Mesendoderm (in vitro differentiated cells): Measurements from ENCODE around the gene QKI.

Source experiments
- DNase-seq: peaks from one replicate; pipeline ENCODE4 v3.0.0; 2013
- H2AK5ac ChIP-seq: 2 replicates; pipeline ENCODE4 v1.6.1; 2013; ENCODE audit warnings: low read length, inconsistent platforms
- H2BK120ac ChIP-seq: 2 replicates; pipeline ENCODE4 v1.6.1; 2013; ENCODE audit warnings: low read depth, mild to moderate bottlenecking, low read length, moderate library complexity, mixed read lengths
- H2BK15ac ChIP-seq: replicated peaks from 2 replicates; pipeline ENCODE4 v1.6.1; 2013; ENCODE audit warnings: low read depth, mild to moderate bottlenecking, moderate library complexity
- H2BK5ac ChIP-seq: 2 replicates; pipeline ENCODE4 v1.6.1; 2013; ENCODE audit warnings: low read length, inconsistent platforms
- H3K18ac ChIP-seq: 2 replicates; pipeline ENCODE4 v1.6.1; 2013; ENCODE audit warnings: mild to moderate bottlenecking, low read length, mixed read lengths
- H3K23ac ChIP-seq: one replicate; pipeline ENCODE4 v1.6.1; 2013; ENCODE audit warnings: low read length
- H3K27ac ChIP-seq: 2 replicates; pipeline ENCODE4 v1.5.1; 2013; ENCODE audit warnings: low read depth, mild to moderate bottlenecking, inconsistent platforms, low read length, moderate library complexity
- H3K27me3 ChIP-seq: 2 replicates; pipeline ENCODE4 v1.6.1; 2013; ENCODE audit warnings: low read length, control low read depth, mild to moderate bottlenecking, inconsistent platforms; ENCODE audit not compliant: insufficient read depth, poor library complexity
- H3K36me3 ChIP-seq: 2 replicates; pipeline ENCODE4 v1.6.1; 2013; ENCODE audit warnings: low read length, inconsistent platforms; ENCODE audit not compliant: control insufficient read depth, insufficient read depth
- H3K4ac ChIP-seq: one replicate; pipeline ENCODE4 v1.6.1; 2013; ENCODE audit warnings: low read depth, mild to moderate bottlenecking, low read length, moderate library complexity
- H3K4me1 ChIP-seq: 2 replicates; pipeline ENCODE4 v1.6.1; 2013; ENCODE audit warnings: low read depth, low read length, inconsistent platforms; ENCODE audit not compliant: control insufficient read depth
- H3K4me2 ChIP-seq: 2 replicates; pipeline ENCODE4 v1.6.1; 2013; ENCODE audit warnings: low read length
- H3K4me3 ChIP-seq: 2 replicates; pipeline ENCODE4 v1.5.1; 2013; ENCODE audit warnings: mild to moderate bottlenecking, low read length
- H3K56ac ChIP-seq: one replicate; pipeline ENCODE4 v1.6.1; 2013; ENCODE audit warnings: low read length
- H3K79me1 ChIP-seq: 2 replicates; pipeline ENCODE4 v1.6.1; 2013; ENCODE audit warnings: low read length, inconsistent platforms
- H3K79me2 ChIP-seq: 2 replicates; pipeline ENCODE4 v1.6.1; 2013; ENCODE audit warnings: mild to moderate bottlenecking, low read length; ENCODE audit not compliant: control insufficient read depth, insufficient read depth
- H3K9ac ChIP-seq: 2 replicates; pipeline ENCODE4 v1.6.1; 2013; ENCODE audit warnings: low read length, inconsistent platforms
- H4K5ac ChIP-seq: one replicate; pipeline ENCODE4 v1.6.1; 2013; ENCODE audit warnings: low read length
- H4K8ac ChIP-seq: one replicate; pipeline ENCODE4 v1.6.1; 2013; ENCODE audit warnings: low read depth, mild to moderate bottlenecking, control low read depth, low read length, moderate library complexity
- WGBS: extraction: QIAGEN DNeasy Blood & Tissue Kit; methylation state at CpG from one replicate; pipeline ENCODE4 v1.1.7; 2013; ENCODE audit warnings: low lambda C conversion rate, missing lambda C conversion rate; ENCODE audit not compliant: insufficient coverage; ENCODE audit errors: extremely low coverage; 5-methylcytosine and 5-hydroxymethylcytosine counted together

QKI gene

GRCh38 chr6:163571730-163572129 is 157.2 kb downstream of the QKI start:
- no peak overlapping the region for H2BK120ac ChIP-seq
- no peak overlapping the region for H2AK5ac ChIP-seq
- H3K23ac ChIP-seq, result no peak overlapping the region
- H3K4me1 ChIP-seq, result no peaks in the 10 kb centered on the region
- H2BK15ac ChIP-seq, result no peak overlapping the region
- H3K18ac ChIP-seq, result no peak overlapping the region
- no peaks in the 10 kb centered on the region for H3K79me1 ChIP-seq
- H4K5ac ChIP-seq, result no peak overlapping the region
- no peak overlapping the region for H3K4me3 ChIP-seq
- no peaks in the 10 kb centered on the region for H3K79me2 ChIP-seq
- H3K4me2 ChIP-seq, result no peak overlapping the region
- H3K9ac ChIP-seq, result no peak overlapping the region
- H3K27ac ChIP-seq, result no peak overlapping the region
- WGBS, result no CpG with 5 or more reads among the region's 2 CpGs
- DNase-seq, result no peak
- peaks cover 1% of the 10 kb centered on the region for H3K36me3 ChIP-seq
- H3K56ac ChIP-seq, result no peak overlapping the region
- no peaks in the 10 kb centered on the region for H3K27me3 ChIP-seq
- no peak overlapping the region for H4K8ac ChIP-seq
- H2BK5ac ChIP-seq, result no peak overlapping the region
- H3K4ac ChIP-seq, result no peak overlapping the region

DNA sequence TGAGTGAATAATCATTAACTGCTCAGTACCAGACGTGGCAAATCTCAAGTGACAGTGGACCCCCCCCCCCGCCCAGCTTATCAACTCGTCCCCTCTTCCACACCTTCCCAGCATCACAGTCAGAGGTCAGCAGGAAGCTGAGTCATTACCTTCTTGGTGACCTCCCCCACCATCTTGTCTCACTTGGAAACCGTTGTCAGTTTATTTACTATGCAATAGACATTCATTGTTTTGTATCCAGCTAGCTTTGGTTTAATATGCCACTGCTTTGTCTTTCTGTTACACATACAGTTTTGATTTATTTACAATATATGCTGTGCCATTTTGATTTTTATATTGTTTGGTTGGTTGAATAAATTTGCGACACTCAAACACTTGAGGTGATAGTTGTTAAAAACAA is 158.1 kb downstream of the QKI start:
- peak; percentile 96 for DNase-seq
- H2BK15ac ChIP-seq, result no peak overlapping the region
- H4K5ac ChIP-seq, result no peak overlapping the region
- H3K18ac ChIP-seq, result no peak overlapping the region
- no peaks in the 10 kb centered on the region for H3K4me1 ChIP-seq
- no peak overlapping the region for H3K9ac ChIP-seq
- peaks cover 1% of the 10 kb centered on the region for H3K36me3 ChIP-seq
- no peak overlapping the region for H2BK5ac ChIP-seq
- H3K56ac ChIP-seq, result no peak overlapping the region
- no peak overlapping the region for H3K23ac ChIP-seq
- no peak overlapping the region for H2AK5ac ChIP-seq
- H3K4me3 ChIP-seq, result no peak overlapping the region
- no peak overlapping the region for H3K4me2 ChIP-seq
- H3K27ac ChIP-seq, result no peak overlapping the region
- H3K4ac ChIP-seq, result no peak overlapping the region
- H2BK120ac ChIP-seq, result no peak overlapping the region
- H3K79me1 ChIP-seq, result no peaks in the 10 kb centered on the region
- WGBS, result no CpG with 5 or more reads among the region's 5 CpGs
- H4K8ac ChIP-seq, result no peak overlapping the region
- H3K79me2 ChIP-seq, result no peaks in the 10 kb centered on the region
- H3K27me3 ChIP-seq, result no peaks in the 10 kb centered on the region

GRCh38 chr6:163573503-163574179 is 159.1 kb downstream of the QKI start:
- no peak overlapping the region for H4K8ac ChIP-seq
- no CpG with 5 or more reads among the region's 4 CpGs for WGBS
- no peaks in the 10 kb centered on the region for H3K27me3 ChIP-seq
- no peak overlapping the region for H3K4ac ChIP-seq
- H3K4me3 ChIP-seq, result no peak overlapping the region
- no peak overlapping the region for H2BK5ac ChIP-seq
- no peak overlapping the region for H2AK5ac ChIP-seq
- no peak overlapping the region for H2BK120ac ChIP-seq
- H3K79me2 ChIP-seq, result no peaks in the 10 kb centered on the region
- no peaks in the 10 kb centered on the region for H3K79me1 ChIP-seq
- no peak overlapping the region for H2BK15ac ChIP-seq
- no peaks in the 10 kb centered on the region for H3K4me1 ChIP-seq
- no peak overlapping the region for H3K18ac ChIP-seq
- H3K36me3 ChIP-seq, result peaks cover 1% of the 10 kb centered on the region
- no peak overlapping the region for H3K23ac ChIP-seq
- H4K5ac ChIP-seq, result no peak overlapping the region
- H3K27ac ChIP-seq, result no peak overlapping the region
- DNase-seq, result peak; percentile 42
- H3K56ac ChIP-seq, result no peak overlapping the region
- H3K9ac ChIP-seq, result no peak overlapping the region
- H3K4me2 ChIP-seq, result no peak overlapping the region

DNA sequence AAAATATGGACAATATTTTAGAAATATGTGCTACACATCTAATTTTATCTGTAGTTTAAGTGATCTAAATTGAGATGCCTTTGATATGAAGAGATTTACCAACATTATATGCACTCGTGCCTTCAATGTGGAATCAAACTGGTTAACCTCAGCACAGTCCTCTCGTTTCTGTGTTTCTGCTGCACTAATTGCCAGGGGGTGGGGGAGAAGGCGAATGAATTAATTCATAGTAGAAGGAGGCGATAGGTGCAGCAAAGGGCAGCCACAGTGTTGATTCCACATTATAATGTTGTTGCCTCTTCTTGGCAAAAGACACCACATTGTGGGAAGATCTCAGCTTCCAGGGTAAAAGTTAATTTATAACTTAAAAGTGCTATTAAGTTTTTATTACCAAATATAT is 161.6 kb downstream of the QKI start:
- H3K23ac ChIP-seq, result no peak overlapping the region
- no peak overlapping the region for H3K4ac ChIP-seq
- no peak for DNase-seq
- H3K18ac ChIP-seq, result no peak overlapping the region
- H2BK5ac ChIP-seq, result no peak overlapping the region
- no peak overlapping the region for H2AK5ac ChIP-seq
- no peak overlapping the region for H2BK15ac ChIP-seq
- no peaks in the 10 kb centered on the region for H3K79me1 ChIP-seq
- peaks cover 3% of the 10 kb centered on the region for H3K4me1 ChIP-seq
- H3K56ac ChIP-seq, result no peak overlapping the region
- no peak overlapping the region for H3K9ac ChIP-seq
- H3K27me3 ChIP-seq, result no peaks in the 10 kb centered on the region
- H3K4me3 ChIP-seq, result no peak overlapping the region
- H4K8ac ChIP-seq, result no peak overlapping the region
- WGBS, result no CpG with 5 or more reads among the region's 4 CpGs
- no peak overlapping the region for H3K4me2 ChIP-seq
- no peak overlapping the region for H3K27ac ChIP-seq
- H2BK120ac ChIP-seq, result no peak overlapping the region
- no peaks in the 10 kb centered on the region for H3K79me2 ChIP-seq
- no peaks in the 10 kb centered on the region for H3K36me3 ChIP-seq
- no peak overlapping the region for H4K5ac ChIP-seq

DNA sequence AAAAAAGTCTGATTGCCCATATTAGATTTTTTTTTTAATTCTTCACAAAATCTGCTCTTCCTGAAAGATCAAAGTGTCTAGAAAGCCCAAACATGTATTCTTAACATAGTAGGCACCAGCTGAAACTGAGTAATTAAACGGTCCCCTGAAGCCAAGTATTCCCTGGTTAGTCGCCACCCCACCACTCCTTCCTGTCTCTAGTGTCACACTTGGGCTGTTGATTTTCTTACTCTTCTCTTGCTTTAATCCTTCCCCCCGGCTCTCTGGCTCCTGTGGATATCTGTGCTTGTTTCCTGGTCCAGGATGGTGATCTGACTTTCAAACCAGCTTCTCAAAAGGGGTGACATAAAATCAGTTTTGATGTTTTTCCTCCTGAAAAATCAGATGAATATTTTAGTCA is 162.9 kb downstream of the QKI start:
- no peak overlapping the region for H3K4me2 ChIP-seq
- no peak overlapping the region for H3K56ac ChIP-seq
- H3K4ac ChIP-seq, result no peak overlapping the region
- H3K27ac ChIP-seq, result no peak overlapping the region
- H2BK120ac ChIP-seq, result no peak overlapping the region
- no peak overlapping the region for H3K18ac ChIP-seq
- peaks cover 3% of the 10 kb centered on the region for H3K4me1 ChIP-seq
- no peak overlapping the region for H2BK15ac ChIP-seq
- H3K79me2 ChIP-seq, result no peaks in the 10 kb centered on the region
- no peaks in the 10 kb centered on the region for H3K36me3 ChIP-seq
- WGBS, result no CpG with 5 or more reads among the region's 3 CpGs
- H3K4me3 ChIP-seq, result no peak overlapping the region
- H2BK5ac ChIP-seq, result no peak overlapping the region
- H3K9ac ChIP-seq, result no peak overlapping the region
- H3K23ac ChIP-seq, result no peak overlapping the region
- H2AK5ac ChIP-seq, result no peak overlapping the region
- H4K5ac ChIP-seq, result no peak overlapping the region
- H3K79me1 ChIP-seq, result no peaks in the 10 kb centered on the region
- no peaks in the 10 kb centered on the region for H3K27me3 ChIP-seq
- H4K8ac ChIP-seq, result no peak overlapping the region
- DNase-seq, result peak; percentile 58
